Neural cell (in vitro differentiated cells): ENCODE measurements around the gene LILRB4. TPM values are rescaled to one million over a fixed set of nuclear protein-coding genes. Genes with fewer than 3 reads are reported as not detected.

Experiments
- H2AFZ ChIP-seq: fragments of 200-600, 300-800 bp; sonication (generic), shearing (Covaris generic); 2 replicates; pipeline ENCODE4 v1.6.0; 2014; ENCODE audit warnings: low read depth, mild to moderate bottlenecking, antibody characterized with exemption, low read length, moderate library complexity
- H3F3A ChIP-seq: fragments of 200-600 bp; shearing (Covaris generic); 2 replicates; pipeline ENCODE4 v1.6.1; 2016; ENCODE audit warnings: mild to moderate bottlenecking, moderate library complexity, mixed read lengths, antibody characterized with exemption, low read length; ENCODE audit not compliant: insufficient read depth, poor library complexity, severe bottlenecking
- H3K27ac ChIP-seq: fragments of 200-600, 300-800 bp; sonication (generic), shearing (Covaris generic); 2 replicates; pipeline ENCODE4 v1.5.1; 2014; ENCODE audit warnings: mild to moderate bottlenecking, low read length, moderate library complexity
- H3K27me3 ChIP-seq: fragments of 300-800, 200-600 bp; sonication (generic), shearing (Covaris generic); 2 replicates; pipeline ENCODE4 v1.6.0; 2014; ENCODE audit warnings: mild to moderate bottlenecking, low read depth, low read length, moderate library complexity; ENCODE audit not compliant: insufficient read depth
- H3K36me3 ChIP-seq: fragments of 300-800, 200-600 bp; sonication (generic), shearing (Covaris generic); 2 replicates; pipeline ENCODE4 v1.5.1; 2014; ENCODE audit warnings: mild to moderate bottlenecking, antibody characterized with exemption, low read length, moderate library complexity; ENCODE audit not compliant: insufficient read depth
- H3K4me2 ChIP-seq: fragments of 300-800, 200-600 bp; sonication (generic), shearing (Covaris generic); 2 replicates; pipeline ENCODE4 v1.6.0; 2014; ENCODE audit warnings: mild to moderate bottlenecking, low read length
- H3K4me3 ChIP-seq: fragments of 300-800, 200-600 bp; sonication (generic), shearing (Covaris generic); 2 replicates; pipeline ENCODE4 v1.5.1; 2014; ENCODE audit warnings: mild to moderate bottlenecking, low read length, moderate library complexity
- H3K79me2 ChIP-seq: fragments of 200-600 bp; shearing (Covaris generic); replicated peaks from 2 replicates; pipeline ENCODE4 v1.6.0; 2014; ENCODE audit warnings: mild to moderate bottlenecking, low read length, moderate library complexity; ENCODE audit not compliant: insufficient read depth
- H3K9ac ChIP-seq: fragments of 300-800, 200-600 bp; sonication (generic), shearing (Covaris generic); 2 replicates; pipeline ENCODE4 v1.6.1; 2016; ENCODE audit warnings: mild to moderate bottlenecking, low read length, mixed read lengths
- H3K9me2 ChIP-seq: fragments of 200-600 bp; shearing (Covaris generic); 2 replicates; pipeline ENCODE4 v1.6.1; 2016; ENCODE audit warnings: mild to moderate bottlenecking, low read length, mixed read lengths; ENCODE audit not compliant: insufficient read depth
- H3K9me3 ChIP-seq: fragments of 200-600, 300-800 bp; sonication (generic), shearing (Covaris generic); 2 replicates; pipeline ENCODE4 v1.6.1; 2016; ENCODE audit warnings: mild to moderate bottlenecking, mixed run types, low read length, moderate library complexity, mixed read lengths
- H4K20me1 ChIP-seq: fragments of 200-600 bp; shearing (Covaris generic); 2 replicates; pipeline ENCODE4 v1.6.1; 2016; ENCODE audit warnings: mild to moderate bottlenecking, mixed run types; ENCODE audit not compliant: insufficient read depth
- CTCF ChIP-seq: fragments of 450-650 bp; IDR thresholded peaks from 2 replicates; pipeline ENCODE4 v1.5.1; 2014; ENCODE audit warnings: antibody characterized with exemption, mild to moderate bottlenecking, moderate library complexity; ENCODE audit not compliant: poor library complexity, severe bottlenecking
- EP300 ChIP-seq: fragments of 450-650 bp; conservative IDR thresholded peaks from 2 replicates; pipeline ENCODE4 v1.6.1; 2014; ENCODE audit warnings: antibody characterized with exemption, mild to moderate bottlenecking, moderate library complexity; ENCODE audit not compliant: poor library complexity, severe bottlenecking
- EZH2 ChIP-seq: fragments of 200-600, 300-800 bp; shearing (Covaris generic), sonication (generic); IDR thresholded peaks from 2 replicates; pipeline ENCODE4 v1.6.1; 2014; ENCODE audit warnings: antibody characterized with exemption, low read length, borderline replicate concordance, mild to moderate bottlenecking; ENCODE audit not compliant: insufficient read depth, poor library complexity, severe bottlenecking
- MXI1 ChIP-seq: fragments of 450-650 bp; conservative IDR thresholded peaks from 2 replicates; pipeline ENCODE4 v1.6.1; 2014; ENCODE audit warnings: antibody characterized with exemption, mild to moderate bottlenecking; ENCODE audit not compliant: poor library complexity, severe bottlenecking
- POLR2AphosphoS5 ChIP-seq: IDR thresholded peaks from 2 replicates; pipeline ENCODE4 v1.6.1; 2012
- RAD21 ChIP-seq: fragments of 450-650 bp; conservative IDR thresholded peaks from 2 replicates; pipeline ENCODE4 v1.6.1; 2014; ENCODE audit warnings: antibody characterized with exemption, mild to moderate bottlenecking, moderate library complexity
- REST ChIP-seq: IDR thresholded peaks from 2 replicates; pipeline ENCODE4 v1.6.1; 2012; ENCODE audit warnings: borderline replicate concordance
- SMC3 ChIP-seq: fragments of 450-650 bp; conservative IDR thresholded peaks from 2 replicates; pipeline ENCODE4 v1.6.1; 2014; ENCODE audit warnings: antibody characterized with exemption, mild to moderate bottlenecking, moderate library complexity; ENCODE audit not compliant: poor library complexity
- TAF1 ChIP-seq: IDR thresholded peaks from 2 replicates; pipeline ENCODE4 v1.6.1; 2012; ENCODE audit warnings: low read depth
- polyA plus RNA-seq: library from polyadenylated mRNA; depleted of rRNA; stranded (reverse); fragments of >200 nt; gene quantifications from 2 replicates; pipeline ENCODE4 v1.2.3, GENCODE V29; 2014

The LILRB4 gene
- polyA plus RNA-seq, 1 donor from 2014 or later = not detected

- Histone ChIP-seq H3F3A (no peaks in the 10 kb centered on the region), H3K27ac (no peak overlapping the region), H4K20me1 (no peaks in the 10 kb centered on the region), H3K27me3 (no peaks in the 10 kb centered on the region), H3K9me3 (no peaks in the 10 kb centered on the region), H3K36me3 (no peaks in the 10 kb centered on the region), H3K9me2 (no peaks in the 10 kb centered on the region), H3K79me2 (no peaks in the 10 kb centered on the region), H2AFZ (no peak overlapping the region), H3K9ac (no peak overlapping the region), H3K4me3 (no peak overlapping the region), H3K4me2 (no peak overlapping the region)
- TF ChIP-seq TAF1 (no peak), EZH2 (no peak), CTCF (no peak), MXI1 (no peak), POLR2AphosphoS5 (no peak), REST (no peak), RAD21 (no peak), EP300 (no peak), SMC3 (no peak)
Measured at GRCh38 chr19:54670576-54671357, 8.0 kb downstream of the LILRB4 start.

GRCh38 chr19:54673222-54673621, 10.4 kb downstream of the LILRB4 start:
- H3F3A ChIP-seq = no peaks in the 10 kb centered on the region
- H3K9ac ChIP-seq = no peak overlapping the region
- TF ChIP-seq TAF1 (no peak), SMC3 (no peak), EZH2 (no peak), REST (no peak)
- no peaks in the 10 kb centered on the region for H3K27me3 ChIP-seq
- no peaks in the 10 kb centered on the region for H3K36me3 ChIP-seq
- H3K4me2 ChIP-seq = no peak overlapping the region
- no peak overlapping the region for H3K27ac ChIP-seq
- H3K9me3 ChIP-seq = peaks cover 3% of the 10 kb centered on the region
- no peak overlapping the region for H2AFZ ChIP-seq
- no peaks in the 10 kb centered on the region for H4K20me1 ChIP-seq
- H3K79me2 ChIP-seq = no peaks in the 10 kb centered on the region
- H3K4me3 ChIP-seq = no peak overlapping the region
- no peaks in the 10 kb centered on the region for H3K9me2 ChIP-seq
